Activated CD4-positive, alpha-beta T cell treated with anti-CD3 and anti-CD28 coated beads, Interleukin-2, amount 50 U/mL, for 1 hour (primary cell): ENCODE results near the gene GATA6.

Experiments used
- DNase-seq: peaks from one replicate; pipeline ENCODE4 v3.0.0-alpha.2; 2020

GATA6 gene

GRCh38 chr18:22167091-22167470 is 2.3 kb upstream of the GATA6 start:
- no peak for DNase-seq

DNA sequence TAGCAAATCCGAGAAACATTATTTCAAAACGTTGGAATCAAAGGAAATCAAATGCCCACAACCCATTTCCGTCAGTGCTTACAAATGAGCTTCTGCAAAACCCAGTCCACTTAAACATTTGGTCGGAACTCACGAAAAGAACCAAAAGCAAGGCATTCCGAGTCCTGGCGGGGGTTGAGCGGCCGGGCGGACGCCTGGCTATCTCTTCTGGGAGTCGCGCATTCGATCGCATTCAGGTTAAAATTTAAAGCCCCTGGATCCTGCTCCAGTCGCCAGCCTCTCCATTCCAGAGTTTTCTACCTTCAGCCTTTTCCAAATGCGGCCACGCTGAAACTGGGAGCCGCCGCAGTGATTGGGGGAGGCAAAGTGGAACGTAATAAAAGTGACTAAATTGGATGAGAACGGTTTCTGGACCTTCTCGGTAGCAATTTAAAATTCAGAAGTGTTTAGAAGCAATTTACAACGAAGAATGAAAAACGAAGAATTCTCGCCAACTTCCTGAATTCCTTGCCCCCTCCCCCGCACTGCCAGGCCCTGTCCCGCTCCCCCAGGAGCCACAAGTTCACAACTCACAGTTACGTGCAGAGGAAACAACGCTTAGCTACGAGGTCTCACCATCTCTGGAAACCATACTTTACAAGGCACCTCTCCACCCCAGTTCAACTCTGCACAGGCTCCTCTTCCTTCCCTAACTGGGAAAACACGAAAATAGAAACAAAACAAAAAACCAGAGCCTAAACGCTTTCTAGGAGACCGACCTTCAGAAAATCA is 1.7 kb upstream of the GATA6 start:
- DNase-seq = no peak

- DNase-seq = no peak
Measured at GRCh38 chr18:22168360-22168921, 948 bp upstream of the GATA6 start.

DNA sequence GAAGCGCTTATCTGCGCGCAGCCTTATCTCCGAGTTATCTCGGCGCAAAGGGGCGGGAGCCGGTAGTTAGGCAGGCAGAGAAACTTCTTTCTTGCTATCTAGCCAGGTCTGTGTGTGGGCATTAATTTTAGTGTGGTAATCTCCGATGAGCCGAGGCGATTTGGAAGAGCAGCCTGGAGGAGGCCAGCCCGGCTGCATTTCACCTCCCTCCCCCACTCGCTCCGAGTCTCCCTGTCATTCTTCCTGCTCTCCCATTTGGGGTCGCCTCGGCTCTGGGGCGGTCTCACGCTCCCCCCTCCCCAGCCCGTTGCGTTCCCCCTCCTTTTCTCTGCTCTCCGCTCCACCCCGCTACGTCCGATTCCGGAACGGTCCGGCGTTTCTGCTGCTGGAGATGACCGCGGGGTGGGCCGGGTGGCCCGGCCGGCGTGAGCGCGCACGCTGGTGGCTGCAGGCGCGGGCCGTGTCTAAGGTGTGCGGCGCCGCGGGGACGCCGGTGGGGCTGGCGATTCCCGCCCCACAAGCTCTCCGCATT is 566 bp downstream of the GATA6 start:
- DNase-seq = no peak

GRCh38 chr18:22170421-22171257 is 1.2 kb downstream of the GATA6 start:
- DNase-seq = no peak

- no peak for DNase-seq
Measured at GRCh38 chr18:22171258-22172119, 2.1 kb downstream of the GATA6 start.

DNA sequence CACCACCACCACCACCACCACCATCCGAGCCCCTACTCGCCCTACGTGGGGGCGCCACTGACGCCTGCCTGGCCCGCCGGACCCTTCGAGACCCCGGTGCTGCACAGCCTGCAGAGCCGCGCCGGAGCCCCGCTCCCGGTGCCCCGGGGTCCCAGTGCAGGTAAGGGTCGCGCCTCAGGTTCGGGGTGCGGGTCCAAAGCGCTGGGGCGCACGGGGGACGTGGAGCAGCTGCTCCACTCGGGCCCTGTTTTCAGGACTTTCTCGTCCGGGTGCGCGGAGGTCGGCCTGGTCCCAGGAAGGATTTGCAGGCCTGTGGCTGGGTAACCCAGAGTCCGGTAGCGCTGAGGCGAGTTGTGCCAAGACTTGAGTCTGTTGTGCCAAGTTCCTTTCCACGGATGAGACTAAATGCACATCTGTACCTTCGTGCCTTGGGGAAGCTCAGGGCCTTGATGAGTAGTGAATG is 2.8 kb downstream of the GATA6 start:
- no peak for DNase-seq

DNA sequence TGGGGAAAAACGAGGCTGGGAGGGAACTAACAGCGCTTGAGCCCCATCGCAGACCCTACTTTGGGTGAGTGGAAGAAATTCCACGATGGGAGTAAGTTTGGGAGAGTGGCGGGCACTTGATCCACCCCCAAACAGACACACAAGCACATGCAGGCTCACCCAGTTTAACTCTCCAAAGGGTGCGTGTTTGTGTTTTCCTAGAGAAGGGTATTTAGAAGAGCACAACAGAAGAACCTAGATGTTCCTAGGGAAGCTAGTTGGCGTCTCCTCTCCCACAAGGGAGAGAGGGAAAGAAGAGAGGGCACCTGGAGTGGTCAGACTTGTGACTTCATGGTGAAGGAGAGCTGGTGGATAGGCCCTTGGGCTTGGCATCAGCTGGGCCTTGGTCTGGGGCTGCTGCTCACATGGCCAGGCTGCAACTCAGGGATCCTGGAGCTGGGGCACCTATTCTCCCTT is 3.2 kb downstream of the GATA6 start:
- DNase-seq = no peak

GRCh38 chr18:22173221-22173927 is 4.0 kb downstream of the GATA6 start:
- no peak for DNase-seq

- DNase-seq = no peak
Measured at GRCh38 chr18:22173928-22174301, 4.5 kb downstream of the GATA6 start.

GRCh38 chr18:22174341-22175145 is 5.2 kb downstream of the GATA6 start:
- DNase-seq = no peak

- no peak for DNase-seq
Measured at GRCh38 chr18:22175346-22175745, 6.0 kb downstream of the GATA6 start.

DNA sequence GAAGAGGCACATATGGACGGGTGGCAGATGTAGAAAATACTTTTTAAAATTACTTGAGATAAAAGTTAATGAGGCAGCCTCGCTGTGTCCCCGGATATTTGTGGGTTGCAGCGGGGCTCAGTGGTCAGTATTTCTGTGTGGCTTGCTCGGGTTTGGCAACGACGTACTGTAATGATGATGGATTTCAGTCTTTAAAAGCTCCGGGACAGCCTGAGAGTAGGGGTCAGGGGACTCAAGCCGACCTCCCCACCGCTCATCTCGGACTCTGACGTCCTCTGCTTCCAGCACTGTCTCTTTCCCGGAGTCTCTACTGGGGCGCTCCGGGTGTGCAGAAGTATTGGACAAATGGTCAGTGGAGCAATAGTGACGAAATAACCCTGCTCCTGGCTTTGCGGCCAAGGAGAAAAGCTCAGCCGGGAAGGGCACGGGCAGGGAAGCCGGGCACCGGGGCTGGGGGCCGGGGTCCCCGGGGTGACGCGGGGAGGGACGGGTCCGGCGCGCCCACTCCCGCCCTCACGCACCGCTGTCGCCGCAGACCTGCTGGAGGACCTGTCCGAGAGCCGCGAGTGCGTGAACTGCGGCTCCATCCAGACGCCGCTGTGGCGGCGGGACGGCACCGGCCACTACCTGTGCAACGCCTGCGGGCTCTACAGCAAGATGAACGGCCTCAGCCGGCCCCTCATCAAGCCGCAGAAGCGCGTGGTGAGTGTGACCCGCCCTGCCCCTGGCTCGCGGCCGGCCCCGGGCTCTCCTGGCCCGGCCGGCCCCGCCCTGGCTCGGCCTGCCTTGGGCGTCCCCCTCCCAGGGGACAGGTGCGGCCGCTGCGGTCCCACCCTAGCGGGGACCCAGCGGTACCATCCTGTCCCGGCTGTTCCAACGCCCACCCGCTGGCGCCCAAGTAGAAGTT is 7.3 kb downstream of the GATA6 start:
- no peak for DNase-seq

DNA sequence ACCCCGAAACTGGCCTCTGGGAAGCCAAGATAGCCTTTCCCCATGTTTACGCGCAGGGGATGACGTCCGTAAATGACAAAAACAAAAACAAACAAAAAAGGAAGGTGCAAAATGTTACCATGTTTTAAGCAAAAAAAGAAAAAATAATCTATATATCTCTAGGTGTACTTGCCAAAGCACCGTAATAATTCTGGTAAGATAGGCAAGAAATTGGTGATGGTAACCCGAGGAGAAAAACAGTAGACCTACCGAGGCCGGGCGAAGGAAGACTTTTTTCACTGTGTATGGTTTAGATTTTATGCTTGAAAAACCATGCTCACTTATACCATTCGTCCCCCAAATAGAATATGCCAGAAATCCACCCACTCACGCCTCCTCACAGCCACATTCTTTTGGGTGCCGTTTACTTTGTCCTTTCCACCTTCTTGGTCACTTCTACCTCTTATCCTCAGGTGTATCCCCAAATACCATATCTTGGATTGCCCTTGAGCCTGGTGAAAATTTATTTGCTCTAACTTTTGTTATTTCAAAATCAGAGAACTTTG is 8.0 kb downstream of the GATA6 start:
- DNase-seq = no peak

DNA sequence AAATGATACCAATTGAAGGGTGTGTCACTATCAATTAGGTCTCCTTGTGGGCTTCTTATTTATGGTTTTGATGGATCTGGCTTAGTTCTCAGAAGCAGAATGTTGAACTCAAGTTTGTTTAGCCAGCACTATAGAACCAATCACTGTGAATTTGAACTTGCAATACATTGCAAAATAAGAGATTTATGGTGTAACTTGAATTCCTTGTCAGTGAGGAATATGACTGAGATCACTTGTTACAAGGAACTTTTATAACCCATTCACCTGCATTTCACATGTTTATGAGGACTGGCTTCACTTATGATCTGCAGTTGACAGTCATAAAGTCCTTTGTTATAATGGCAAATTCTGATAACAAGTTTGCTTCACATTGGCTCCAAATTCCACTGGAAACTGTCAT is 9.8 kb downstream of the GATA6 start:
- DNase-seq = no peak

DNA sequence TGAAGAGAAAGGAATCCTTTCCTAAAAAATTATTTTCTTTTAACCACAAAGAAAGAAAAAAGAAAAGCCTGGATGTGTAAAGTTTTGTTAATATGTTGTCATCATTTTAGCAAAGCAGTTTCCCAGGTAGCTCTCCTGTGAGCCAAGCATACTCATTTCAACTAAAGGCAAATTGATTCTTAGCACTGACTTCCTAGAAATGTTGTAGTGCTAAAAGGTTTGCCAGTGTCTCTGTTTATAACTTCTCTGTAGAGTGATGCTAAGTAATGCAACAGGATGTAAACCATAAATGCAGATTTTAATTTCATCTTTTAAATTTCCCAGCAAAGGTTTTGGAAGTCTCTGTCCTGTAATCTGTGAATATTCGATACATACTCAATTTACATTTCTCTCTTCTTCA is 10.2 kb downstream of the GATA6 start:
- no peak for DNase-seq

GRCh38 chr18:22180722-22181121 is 11.3 kb downstream of the GATA6 start:
- DNase-seq = no peak

GRCh38 chr18:22182884-22183697 is 13.7 kb downstream of the GATA6 start:
- no peak for DNase-seq

DNA sequence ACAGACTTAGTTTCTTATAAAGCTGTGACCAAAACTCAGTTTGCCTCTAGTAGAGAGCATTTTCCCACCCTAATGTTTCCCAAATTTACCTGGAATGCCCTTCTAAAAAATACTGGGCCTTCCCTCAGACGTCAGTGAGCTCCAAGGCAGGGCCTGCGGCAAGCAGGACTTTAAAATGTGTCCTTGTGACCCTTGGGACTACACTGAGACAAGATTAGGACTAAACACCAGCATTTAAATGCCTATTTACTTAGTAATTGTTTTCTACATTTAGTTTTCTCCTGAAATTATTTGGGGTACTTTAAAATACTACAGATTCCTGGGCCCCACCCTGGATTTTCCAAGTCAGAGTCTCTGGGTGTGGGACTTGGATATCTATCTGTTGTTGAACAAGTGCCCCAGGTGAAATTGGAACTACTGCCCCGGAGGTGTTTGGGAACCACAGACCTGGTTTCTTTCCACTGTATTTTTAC is 14.3 kb downstream of the GATA6 start:
- DNase-seq = no peak
